K562 (cell line): Measurements from ENCODE around the gene DENND5B. TPM values are rescaled to one million over a fixed set of nuclear protein-coding genes. Genes with fewer than 3 reads are reported as not detected.

Source experiments
- BDP1 ChIP-seq: IDR thresholded peaks from 3 replicates; pipeline ENCODE4 v1.6.1; 2011; ENCODE audit not compliant: insufficient read length, insufficient read depth
- CEBPB ChIP-seq: fragments of 450-650 bp; IDR thresholded peaks from 2 replicates; pipeline ENCODE4 v1.6.1; 2016; ENCODE audit warnings: missing genetic modification characterization, missing compliant biosample characterization
- E2F5 ChIP-seq: sonication (generic); formaldehyde crosslinking; IDR thresholded peaks from 2 replicates; pipeline ENCODE4 v1.8.0; 2022; ENCODE audit warnings: mild to moderate bottlenecking, missing genetic modification reagents
- E4F1 ChIP-seq: fragments of 250-450 bp; sonication (Bioruptor Pico); IDR thresholded peaks from 2 replicates; pipeline ENCODE4 v1.5.0; 2021; ENCODE audit warnings: mild to moderate bottlenecking, borderline replicate concordance
- SRSF7 ChIP-seq: fragments of 200-400 bp; formaldehyde crosslinking; optimal IDR thresholded peaks from 2 replicates; pipeline ENCODE3; 2017; ENCODE audit warnings: mild to moderate bottlenecking, low read depth, low read length
- ZKSCAN1 ChIP-seq: fragments of 150-350 bp; IDR thresholded peaks from 2 replicates; pipeline ENCODE4 v1.6.1; 2016; ENCODE audit warnings: low read depth, low read length
- ZNF280B ChIP-seq: fragments of 250-450 bp; sonication (Bioruptor Pico); IDR thresholded peaks from 2 replicates; pipeline ENCODE4 v1.5.1; 2021; ENCODE audit warnings: mild to moderate bottlenecking
- polyA plus RNA-seq, 8 experiments: library from polyadenylated mRNA; depleted of rRNA in 4 of 8; stranded (reverse) in 5 of 8; unstranded in 3 of 8; fragments of >200 nt; fragmentation: Nextera tagmentation in 2 of 8; fragmentation: Illumina TruSeq in 1 of 8; extraction: Ambion mirVana in 2 of 8; extraction: Trizol in 1 of 8; gene quantifications; 2 replicates each; pipeline versions ENCODE4 v1.2.1 to v1.2.3, GENCODE V29; 2011 to 2014; ENCODE audit warnings: inconsistent platforms in 1 of 8, missing spikeins in 1 of 8
- total RNA-seq, 7 experiments: library from RNA; depleted of rRNA in 6 of 7; stranded (reverse); fragments of >200 nt in 6 of 7; fragmentation: Illumina TruSeq in 2 of 7; extraction: Trizol in 2 of 7; gene quantifications; 2 replicates each; pipeline versions ENCODE4 v1.2.1 to v1.2.3, GENCODE V29; 2011 to 2021; ENCODE audit warnings: low replicate concordance in 1 of 7

DENND5B gene
- total and polyA plus RNA-seq, 9 of the 15 experiments (the other 6 are each of a cell fraction or from before 2014, with no cell fraction given): 0.99 to 6.0 (median 3.6) TPM

- TF ChIP-seq E4F1 (CRISPR knock-in tag): no peak
- no peak for TF ChIP-seq SRSF7
- no peak for TF ChIP-seq BDP1
- TF ChIP-seq ZNF280B (CRISPR knock-in tag): no peak
- TF ChIP-seq ZKSCAN1: no peak
- no peak for TF ChIP-seq E2F5 (CRISPR knock-in tag)
- no peak for TF ChIP-seq CEBPB (tag)
Observed at GRCh38 chr12:31558521-31558920, 32.4 kb downstream of the DENND5B start (continued).
